HG02610 (cell line): Measurements from ENCODE around the gene IFT22.
"Not testable (repeated sequence)": the region's sequence is repeated elsewhere in the genome, so short reads cannot be mapped to it uniquely, and the experiment has no call there.

Experiments used
- ATAC-seq: cut with Tn5 transposase; IDR thresholded peaks from one replicate; pipeline ENCODE4 v1.9.1; 2021; ENCODE audit warnings: mild to moderate bottlenecking, moderate library complexity; ENCODE audit not compliant: unreplicated experiment

IFT22 gene

DNA sequence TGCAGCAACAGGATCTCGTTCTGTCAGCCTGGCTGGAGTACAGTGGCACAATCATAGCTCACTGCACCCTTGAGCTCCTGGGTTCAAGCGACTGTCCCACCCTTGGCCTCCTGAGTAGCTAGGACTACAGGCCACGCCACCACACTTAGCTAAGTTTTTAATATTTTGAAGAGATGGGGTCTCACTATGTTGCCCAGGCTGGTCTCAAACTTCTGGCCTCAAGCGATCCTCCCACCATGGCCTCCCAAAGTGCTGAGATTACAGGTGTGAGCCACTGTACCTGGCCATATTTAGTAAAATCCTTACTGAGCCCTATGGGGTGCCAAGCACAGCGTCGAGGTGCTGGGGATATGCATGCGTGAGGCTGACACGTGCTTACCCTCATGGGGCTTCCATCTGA is 40.7 kb downstream of the IFT22 start:
- not testable (repeated sequence) for ATAC-seq

GRCh38 chr7:101278461-101279292 is 42.9 kb downstream of the IFT22 start:
- no peak for ATAC-seq

GRCh38 chr7:101277155-101277554 is 44.5 kb downstream of the IFT22 start:
- ATAC-seq = no peak

- no peak for ATAC-seq
These were observed 48.4 kb downstream of the IFT22 start for GRCh38 chr7:101273206-101273605.

GRCh38 chr7:101271021-101271420 is 50.6 kb downstream of the IFT22 start:
- ATAC-seq = no peak

DNA sequence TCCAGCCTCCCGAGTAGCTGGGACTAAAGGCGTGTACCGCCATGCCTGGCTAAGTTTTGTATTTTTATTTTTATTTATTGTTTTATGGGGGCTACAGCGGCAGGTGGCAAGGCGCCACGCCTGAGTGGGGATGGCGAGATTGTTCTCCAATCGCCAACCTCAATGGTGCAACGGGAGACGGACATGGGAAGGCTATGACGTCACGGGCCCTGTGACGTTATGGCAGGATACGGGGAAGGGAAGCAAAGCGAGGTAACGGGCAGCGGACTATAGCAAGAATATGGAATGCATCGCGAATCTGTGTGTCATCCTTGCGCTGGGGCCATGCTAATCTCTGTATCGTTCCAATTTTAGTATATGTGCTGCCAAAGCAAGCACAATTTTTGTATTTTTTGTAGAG is 51.9 kb downstream of the IFT22 start:
- no peak for ATAC-seq

GRCh38 chr7:101265622-101266516 is 55.7 kb downstream of the IFT22 start:
- no peak for ATAC-seq

- ATAC-seq = not testable (repeated sequence)
These were observed 57.4 kb downstream of the IFT22 start for GRCh38 chr7:101264102-101264706.
